ENCODE measurements around the gene ENKUR. TPM values are rescaled to one million over a fixed set of nuclear protein-coding genes. Genes with fewer than 3 reads are reported as not detected.

Gene ENKUR
- total RNA-seq, 4 donors from 2014 or later, result not detected

DNA sequence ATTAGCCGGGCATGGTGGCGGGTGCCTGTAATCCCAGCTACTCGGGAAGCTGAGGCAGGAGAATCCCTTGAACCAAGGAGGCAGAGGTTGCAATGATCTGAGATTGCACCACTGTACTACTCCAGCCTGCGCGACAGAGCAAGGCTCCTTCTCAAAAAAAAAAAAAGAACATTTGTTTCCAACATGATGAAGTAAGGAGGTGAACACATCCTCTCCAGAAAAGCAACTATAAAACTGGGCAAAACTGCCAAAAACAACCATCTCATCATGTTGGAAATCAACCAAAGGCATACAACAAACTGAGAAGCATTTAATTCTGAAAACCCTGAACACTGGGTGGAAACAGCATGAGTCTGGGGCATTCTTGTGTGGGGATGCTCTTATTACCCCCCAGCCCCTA lies 77.9 kb downstream of the ENKUR start:
- DNase-seq (ENCODE audit: low spot score) (no peak), ATAC-seq (ENCODE audit: low FRiP score) (no peak)
- TF ChIP-seq, protein P1, sequence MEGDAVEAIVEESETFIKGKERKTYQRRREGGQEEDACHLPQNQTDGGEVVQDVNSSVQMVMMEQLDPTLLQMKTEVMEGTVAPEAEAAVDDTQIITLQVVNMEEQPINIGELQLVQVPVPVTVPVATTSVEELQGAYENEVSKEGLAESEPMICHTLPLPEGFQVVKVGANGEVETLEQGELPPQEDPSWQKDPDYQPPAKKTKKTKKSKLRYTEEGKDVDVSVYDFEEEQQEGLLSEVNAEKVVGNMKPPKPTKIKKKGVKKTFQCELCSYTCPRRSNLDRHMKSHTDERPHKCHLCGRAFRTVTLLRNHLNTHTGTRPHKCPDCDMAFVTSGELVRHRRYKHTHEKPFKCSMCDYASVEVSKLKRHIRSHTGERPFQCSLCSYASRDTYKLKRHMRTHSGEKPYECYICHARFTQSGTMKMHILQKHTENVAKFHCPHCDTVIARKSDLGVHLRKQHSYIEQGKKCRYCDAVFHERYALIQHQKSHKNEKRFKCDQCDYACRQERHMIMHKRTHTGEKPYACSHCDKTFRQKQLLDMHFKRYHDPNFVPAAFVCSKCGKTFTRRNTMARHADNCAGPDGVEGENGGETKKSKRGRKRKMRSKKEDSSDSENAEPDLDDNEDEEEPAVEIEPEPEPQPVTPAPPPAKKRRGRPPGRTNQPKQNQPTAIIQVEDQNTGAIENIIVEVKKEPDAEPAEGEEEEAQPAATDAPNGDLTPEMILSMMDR (IDR thresholded peaks at IDR 0.05), result no peak

GRCh38 chr10:24935504-24936292 lies 80.3 kb downstream of the ENKUR start:
- TF ChIP-seq, protein P1 (IDR thresholded peaks at IDR 0.05), result no peak
- DNase-seq (ENCODE audit: low spot score), result no peak
- no peak for ATAC-seq (ENCODE audit: low FRiP score)

Small RNA genes within 50 kb of the gene (small RNA-seq; reads per million reads assigned to genes)
- gene AL512598.1, result not detected

Other genes with a start within 250 kb of the ENKUR start
- 1 to 10 TPM; 1.4 to 5.4 (median 2.5) TPM for gene PRTFDC1, start 63.6 kb downstream of the ENKUR start, total RNA-seq
- 1 to 10 TPM in 3 of 4 donors, under 1 TPM in 1; 0.88 to 2.2 (median 1.4) TPM for gene THNSL1, start 454 bp upstream of the ENKUR start, total RNA-seq
- gene GPR158, start 158.8 kb upstream of the ENKUR start, total RNA-seq, result under 1 TPM in 3 of 4 donors, not detected in 1; 0.19 to 0.48 (median 0.32) TPM